ENCODE data around the gene OR2D3.
"Not testable (repeated sequence)": the region's sequence is repeated elsewhere in the genome, so short reads cannot be mapped to it uniquely, and the experiment has no call there.

DNA sequence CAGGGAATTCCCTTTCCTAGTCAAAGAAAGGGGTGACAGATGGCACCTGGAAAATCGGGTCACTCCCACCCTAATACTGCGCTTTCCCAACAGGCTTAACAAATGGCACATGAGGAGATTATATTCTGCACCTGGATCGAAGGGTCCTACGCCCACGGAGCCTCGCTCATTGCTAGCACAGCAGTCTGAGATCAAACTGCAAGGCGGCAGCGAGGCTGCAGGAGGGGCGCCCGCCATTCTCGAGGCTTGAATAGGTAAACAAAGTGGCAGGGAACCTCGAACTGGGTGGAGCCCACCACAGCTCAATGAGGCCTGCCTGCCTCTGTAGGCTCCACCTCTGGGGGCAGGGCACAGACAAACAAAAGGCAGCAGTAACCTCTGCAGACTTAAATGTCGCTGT lies 16.0 kb upstream of the OR2D3 start:
- TF ChIP-seq, protein P1, sequence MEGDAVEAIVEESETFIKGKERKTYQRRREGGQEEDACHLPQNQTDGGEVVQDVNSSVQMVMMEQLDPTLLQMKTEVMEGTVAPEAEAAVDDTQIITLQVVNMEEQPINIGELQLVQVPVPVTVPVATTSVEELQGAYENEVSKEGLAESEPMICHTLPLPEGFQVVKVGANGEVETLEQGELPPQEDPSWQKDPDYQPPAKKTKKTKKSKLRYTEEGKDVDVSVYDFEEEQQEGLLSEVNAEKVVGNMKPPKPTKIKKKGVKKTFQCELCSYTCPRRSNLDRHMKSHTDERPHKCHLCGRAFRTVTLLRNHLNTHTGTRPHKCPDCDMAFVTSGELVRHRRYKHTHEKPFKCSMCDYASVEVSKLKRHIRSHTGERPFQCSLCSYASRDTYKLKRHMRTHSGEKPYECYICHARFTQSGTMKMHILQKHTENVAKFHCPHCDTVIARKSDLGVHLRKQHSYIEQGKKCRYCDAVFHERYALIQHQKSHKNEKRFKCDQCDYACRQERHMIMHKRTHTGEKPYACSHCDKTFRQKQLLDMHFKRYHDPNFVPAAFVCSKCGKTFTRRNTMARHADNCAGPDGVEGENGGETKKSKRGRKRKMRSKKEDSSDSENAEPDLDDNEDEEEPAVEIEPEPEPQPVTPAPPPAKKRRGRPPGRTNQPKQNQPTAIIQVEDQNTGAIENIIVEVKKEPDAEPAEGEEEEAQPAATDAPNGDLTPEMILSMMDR (IDR thresholded peaks at IDR 0.05): not testable (repeated sequence)
- TF ChIP-seq EP300, POLR2AphosphoS5, POLR2A (IDR thresholded peaks at IDR 0.05): not testable (repeated sequence)
